ENCODE measurements around the gene MSTN. TPM values are rescaled to one million over a fixed set of nuclear protein-coding genes. Genes with fewer than 3 reads are reported as not detected.

Gene MSTN
- total RNA-seq, 1 donor from 2014 or later: not detected

DNA sequence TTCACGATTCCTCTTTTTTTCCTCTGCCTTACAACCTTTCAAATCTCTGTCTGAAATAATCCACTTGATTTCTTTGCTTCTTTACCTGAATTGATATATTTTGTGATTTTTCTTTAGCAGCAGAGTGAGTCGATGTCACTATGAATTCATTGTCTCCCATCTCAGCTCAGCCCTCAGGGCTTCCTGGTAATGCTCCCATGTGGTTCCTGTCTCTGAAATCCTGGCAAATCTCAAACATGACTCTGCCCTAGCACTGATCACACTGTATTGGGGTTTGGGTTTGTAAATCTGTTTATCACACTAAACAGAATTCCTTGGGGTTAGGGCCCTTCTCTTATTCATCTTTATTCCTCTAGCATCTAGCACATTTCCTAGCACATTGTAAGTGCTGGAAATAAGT, 43.0 kb upstream of the MSTN start:
- Mint-ChIP-seq H3K27ac (ENCODE audit: unreplicated experiment) (no peak overlapping the region), H3K4me1 (ENCODE audit: low read depth, unreplicated experiment) (no peaks in the 10 kb centered on the region), H3K27me3 (ENCODE audit: low read depth, unreplicated experiment) (no peaks in the 10 kb centered on the region), H3K4me3 (ENCODE audit: unreplicated experiment) (no peak overlapping the region), H3K9me3 (ENCODE audit: unreplicated experiment) (peaks cover 14% of the 10 kb centered on the region), H3K36me3 (ENCODE audit: low read depth, unreplicated experiment) (no peaks in the 10 kb centered on the region)
- Histone ChIP-seq H3K27ac (ENCODE audit: low read depth, low read length) (no peak overlapping the region), H3K4me2 (ENCODE audit: low read length) (no peak overlapping the region), H2AFZ (ENCODE audit: low read depth, low read length) (no peak overlapping the region), H3K79me2 (ENCODE audit: insufficient read depth, low read length) (no peaks in the 10 kb centered on the region), H3K9ac (ENCODE audit: low read length) (no peak overlapping the region), H3K4me1 (ENCODE audit: insufficient read depth, low read length) (no peaks in the 10 kb centered on the region), H3K27me3 (ENCODE audit: insufficient read depth, low read length) (no peaks in the 10 kb centered on the region), H4K20me1 (ENCODE audit: insufficient read depth, low read length) (no peaks in the 10 kb centered on the region), H3K4me3 (ENCODE audit: insufficient read depth, low read depth, low read length) (no peak overlapping the region), H3K36me3 (ENCODE audit: insufficient read depth, low read length) (no peaks in the 10 kb centered on the region), H3K9me3 (ENCODE audit: insufficient read depth, low read depth, low read length) (no peaks in the 10 kb centered on the region)
- DNase-seq (ENCODE audit: low read depth): no peak
- TF ChIP-seq EZH2 (IDR thresholded peaks at IDR 0.05; ENCODE audit: insufficient read depth, low read length): no peak
- TF ChIP-seq, protein P1, sequence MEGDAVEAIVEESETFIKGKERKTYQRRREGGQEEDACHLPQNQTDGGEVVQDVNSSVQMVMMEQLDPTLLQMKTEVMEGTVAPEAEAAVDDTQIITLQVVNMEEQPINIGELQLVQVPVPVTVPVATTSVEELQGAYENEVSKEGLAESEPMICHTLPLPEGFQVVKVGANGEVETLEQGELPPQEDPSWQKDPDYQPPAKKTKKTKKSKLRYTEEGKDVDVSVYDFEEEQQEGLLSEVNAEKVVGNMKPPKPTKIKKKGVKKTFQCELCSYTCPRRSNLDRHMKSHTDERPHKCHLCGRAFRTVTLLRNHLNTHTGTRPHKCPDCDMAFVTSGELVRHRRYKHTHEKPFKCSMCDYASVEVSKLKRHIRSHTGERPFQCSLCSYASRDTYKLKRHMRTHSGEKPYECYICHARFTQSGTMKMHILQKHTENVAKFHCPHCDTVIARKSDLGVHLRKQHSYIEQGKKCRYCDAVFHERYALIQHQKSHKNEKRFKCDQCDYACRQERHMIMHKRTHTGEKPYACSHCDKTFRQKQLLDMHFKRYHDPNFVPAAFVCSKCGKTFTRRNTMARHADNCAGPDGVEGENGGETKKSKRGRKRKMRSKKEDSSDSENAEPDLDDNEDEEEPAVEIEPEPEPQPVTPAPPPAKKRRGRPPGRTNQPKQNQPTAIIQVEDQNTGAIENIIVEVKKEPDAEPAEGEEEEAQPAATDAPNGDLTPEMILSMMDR (IDR thresholded peaks at IDR 0.05; ENCODE audit: insufficient read depth, low read depth, low read length): no peak
- no peak for FAIRE-seq

DNA sequence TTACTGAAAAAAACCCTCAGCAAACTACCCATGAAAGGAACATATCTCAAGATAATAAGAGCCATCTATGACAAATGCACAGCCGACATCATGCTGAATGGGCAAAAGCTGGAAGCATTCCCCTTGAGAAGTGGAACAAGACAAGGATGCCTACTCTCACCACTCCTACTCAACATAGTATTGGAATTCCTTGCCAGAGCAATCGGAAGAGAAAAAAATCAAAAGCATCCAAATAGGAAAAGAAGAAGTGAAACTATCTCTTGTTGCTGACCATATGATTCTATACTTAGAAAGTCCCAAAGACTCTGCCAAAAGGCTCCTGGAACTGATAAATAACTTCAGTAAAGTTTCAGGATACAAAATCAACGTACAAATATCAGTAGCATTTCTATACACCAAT, 40.6 kb upstream of the MSTN start:
- Mint-ChIP-seq H3K4me3 (ENCODE audit: unreplicated experiment) (no peak overlapping the region), H3K4me1 (ENCODE audit: low read depth, unreplicated experiment) (no peaks in the 10 kb centered on the region), H3K27ac (ENCODE audit: unreplicated experiment) (no peak overlapping the region), H3K36me3 (ENCODE audit: low read depth, unreplicated experiment) (no peaks in the 10 kb centered on the region), H3K9me3 (ENCODE audit: unreplicated experiment) (peaks cover 17% of the 10 kb centered on the region), H3K27me3 (ENCODE audit: low read depth, unreplicated experiment) (no peaks in the 10 kb centered on the region)
- no peak overlapping the region for H3K9ac ChIP-seq (ENCODE audit: low read length)
- H3K27ac ChIP-seq (ENCODE audit: low read depth, low read length): no peak overlapping the region
- no peaks in the 10 kb centered on the region for H3K4me1 ChIP-seq (ENCODE audit: insufficient read depth, low read length)
- TF ChIP-seq, protein P1 (IDR thresholded peaks at IDR 0.05; ENCODE audit: insufficient read depth, low read depth, low read length): no peak
- no peak for TF ChIP-seq EZH2 (IDR thresholded peaks at IDR 0.05; ENCODE audit: insufficient read depth, low read length)
- H3K79me2 ChIP-seq (ENCODE audit: insufficient read depth, low read length): no peaks in the 10 kb centered on the region
- H3K27me3 ChIP-seq (ENCODE audit: insufficient read depth, low read length): no peaks in the 10 kb centered on the region
- DNase-seq (ENCODE audit: low read depth) (no peak), FAIRE-seq (no peak)
- no peaks in the 10 kb centered on the region for H3K9me3 ChIP-seq (ENCODE audit: insufficient read depth, low read depth, low read length)
- H4K20me1 ChIP-seq (ENCODE audit: insufficient read depth, low read length): no peaks in the 10 kb centered on the region
- H3K4me2 ChIP-seq (ENCODE audit: low read length): no peak overlapping the region
- H2AFZ ChIP-seq (ENCODE audit: low read depth, low read length): no peak overlapping the region
- H3K4me3 ChIP-seq (ENCODE audit: insufficient read depth, low read depth, low read length): no peak overlapping the region
- H3K36me3 ChIP-seq (ENCODE audit: insufficient read depth, low read length): no peaks in the 10 kb centered on the region

DNA sequence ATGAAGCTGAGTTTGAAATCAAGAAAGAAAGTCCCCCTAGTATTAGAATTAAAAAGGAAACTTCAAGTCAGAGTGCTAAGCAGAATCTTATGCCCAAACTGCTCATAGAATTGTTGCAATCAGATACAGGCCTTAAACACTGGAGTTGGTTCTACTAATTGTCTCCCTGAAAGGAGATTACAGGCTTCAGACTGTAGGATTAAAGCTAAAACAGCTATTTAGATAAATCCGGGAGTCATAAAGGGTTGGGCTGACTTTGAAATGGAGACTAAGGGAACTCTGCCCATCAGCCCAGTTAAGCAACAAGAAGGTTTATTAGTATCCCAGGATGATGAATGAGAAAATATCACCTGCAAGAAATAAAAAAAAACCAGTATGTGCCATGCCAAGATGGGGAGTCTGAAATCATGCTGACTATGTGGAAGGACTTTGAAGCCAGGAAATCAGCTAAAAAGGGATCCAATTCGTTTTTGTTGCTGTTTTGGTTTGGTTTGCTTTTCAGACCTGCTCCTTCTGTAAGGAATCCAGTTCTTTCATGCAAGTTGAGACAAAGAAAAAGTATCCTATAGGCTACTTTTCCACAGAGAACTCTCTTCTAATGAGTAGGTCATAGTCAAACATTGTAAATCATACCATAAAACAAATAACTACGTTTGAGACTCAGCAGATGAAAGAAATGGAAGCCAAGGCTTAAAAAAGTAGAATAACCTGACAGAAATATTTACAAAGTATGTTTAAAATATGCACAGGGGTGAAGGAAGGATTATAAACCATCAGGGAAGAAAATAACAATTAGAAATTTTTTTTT, 37.6 kb upstream of the MSTN start:
- Histone ChIP-seq H3K9me3 (ENCODE audit: insufficient read depth, low read depth, low read length) (no peaks in the 10 kb centered on the region), H3K4me1 (ENCODE audit: insufficient read depth, low read length) (no peaks in the 10 kb centered on the region), H4K20me1 (ENCODE audit: insufficient read depth, low read length) (no peaks in the 10 kb centered on the region), H3K79me2 (ENCODE audit: insufficient read depth, low read length) (no peaks in the 10 kb centered on the region), H3K9ac (ENCODE audit: low read length) (no peak overlapping the region), H3K4me3 (ENCODE audit: insufficient read depth, low read depth, low read length) (no peak overlapping the region), H3K4me2 (ENCODE audit: low read length) (no peak overlapping the region), H2AFZ (ENCODE audit: low read depth, low read length) (no peak overlapping the region), H3K27me3 (ENCODE audit: insufficient read depth, low read length) (no peaks in the 10 kb centered on the region), H3K36me3 (ENCODE audit: insufficient read depth, low read length) (no peaks in the 10 kb centered on the region), H3K27ac (ENCODE audit: low read depth, low read length) (no peak overlapping the region)
- H3K36me3 Mint-ChIP-seq (ENCODE audit: low read depth, unreplicated experiment): peaks cover 2% of the 10 kb centered on the region
- H3K4me3 Mint-ChIP-seq (ENCODE audit: unreplicated experiment): no peak overlapping the region
- H3K27me3 Mint-ChIP-seq (ENCODE audit: low read depth, unreplicated experiment): no peaks in the 10 kb centered on the region
- TF ChIP-seq EZH2 (IDR thresholded peaks at IDR 0.05; ENCODE audit: insufficient read depth, low read length): no peak
- TF ChIP-seq, protein P1 (IDR thresholded peaks at IDR 0.05; ENCODE audit: insufficient read depth, low read depth, low read length): no peak
- peaks cover 17% of the 10 kb centered on the region for H3K9me3 Mint-ChIP-seq (ENCODE audit: unreplicated experiment)
- FAIRE-seq (no peak), DNase-seq (ENCODE audit: low read depth) (no peak)
- H3K27ac Mint-ChIP-seq (ENCODE audit: unreplicated experiment): no peak overlapping the region
- no peaks in the 10 kb centered on the region for H3K4me1 Mint-ChIP-seq (ENCODE audit: low read depth, unreplicated experiment)
